Measurements from ENCODE around the gene SPATA13.

SPATA13 gene

DNA sequence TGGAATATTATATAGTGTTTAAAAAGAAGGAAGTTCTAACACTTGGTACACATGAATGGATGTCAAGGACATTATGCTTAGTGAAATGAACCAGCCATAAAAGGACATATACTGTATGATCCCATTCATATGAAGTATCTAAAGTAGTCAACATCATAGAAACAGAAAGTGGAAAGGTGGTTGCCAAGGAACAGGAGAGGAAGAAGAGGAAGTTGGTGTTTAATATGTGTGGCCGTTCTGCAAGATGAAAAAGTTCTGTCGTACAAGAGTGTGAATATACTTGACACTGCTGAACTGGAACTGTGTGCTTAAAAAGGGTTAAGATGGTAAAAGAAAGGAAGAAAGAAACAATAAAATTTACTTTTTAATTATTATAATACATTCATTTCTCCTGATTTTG is 115.8 kb downstream of the SPATA13 start:
- TF ChIP-seq, protein P1, sequence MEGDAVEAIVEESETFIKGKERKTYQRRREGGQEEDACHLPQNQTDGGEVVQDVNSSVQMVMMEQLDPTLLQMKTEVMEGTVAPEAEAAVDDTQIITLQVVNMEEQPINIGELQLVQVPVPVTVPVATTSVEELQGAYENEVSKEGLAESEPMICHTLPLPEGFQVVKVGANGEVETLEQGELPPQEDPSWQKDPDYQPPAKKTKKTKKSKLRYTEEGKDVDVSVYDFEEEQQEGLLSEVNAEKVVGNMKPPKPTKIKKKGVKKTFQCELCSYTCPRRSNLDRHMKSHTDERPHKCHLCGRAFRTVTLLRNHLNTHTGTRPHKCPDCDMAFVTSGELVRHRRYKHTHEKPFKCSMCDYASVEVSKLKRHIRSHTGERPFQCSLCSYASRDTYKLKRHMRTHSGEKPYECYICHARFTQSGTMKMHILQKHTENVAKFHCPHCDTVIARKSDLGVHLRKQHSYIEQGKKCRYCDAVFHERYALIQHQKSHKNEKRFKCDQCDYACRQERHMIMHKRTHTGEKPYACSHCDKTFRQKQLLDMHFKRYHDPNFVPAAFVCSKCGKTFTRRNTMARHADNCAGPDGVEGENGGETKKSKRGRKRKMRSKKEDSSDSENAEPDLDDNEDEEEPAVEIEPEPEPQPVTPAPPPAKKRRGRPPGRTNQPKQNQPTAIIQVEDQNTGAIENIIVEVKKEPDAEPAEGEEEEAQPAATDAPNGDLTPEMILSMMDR (conservative IDR thresholded peaks at IDR 0.05) = no peak
- no peak overlapping the region for H3K27ac ChIP-seq

DNA sequence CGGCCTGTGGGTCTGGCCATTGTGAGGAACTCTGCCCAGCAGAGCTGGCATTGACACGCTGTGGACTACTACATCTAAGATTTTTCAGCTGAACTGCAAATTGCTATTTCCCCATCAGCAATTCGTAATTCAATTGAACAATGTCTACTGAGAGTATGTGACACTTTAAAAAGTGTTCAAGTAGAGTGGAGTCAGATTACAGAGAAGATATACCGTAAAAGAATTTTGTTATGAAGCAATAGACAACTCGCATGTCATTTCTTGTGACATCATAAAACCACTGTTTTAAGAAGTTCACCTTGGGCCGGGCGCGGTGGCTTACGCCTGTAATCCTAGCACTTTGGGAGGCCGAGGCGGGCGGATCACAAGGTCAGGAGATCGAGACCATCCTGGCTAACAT is 116.3 kb downstream of the SPATA13 start:
- H3K27ac ChIP-seq = no peak overlapping the region
- TF ChIP-seq, protein P1 (conservative IDR thresholded peaks at IDR 0.05) = no peak

DNA sequence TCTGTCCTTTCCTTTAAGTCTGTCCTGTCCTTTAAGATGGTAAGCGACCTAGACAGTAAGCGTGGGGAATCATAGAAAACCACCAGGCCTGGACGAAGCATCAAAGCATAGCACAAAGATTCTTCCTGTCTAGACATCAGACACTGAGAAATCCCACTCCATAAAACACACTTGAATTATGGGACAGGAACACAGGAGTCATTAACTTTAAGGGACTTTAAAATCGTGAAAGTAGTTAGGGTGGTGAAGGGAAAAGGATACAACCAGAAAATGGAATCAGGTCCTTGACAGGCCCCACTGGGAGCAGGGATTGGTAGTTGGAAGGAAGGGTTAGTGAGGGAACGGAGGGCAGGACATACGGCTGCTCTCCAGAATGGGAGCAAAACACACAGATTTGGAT is 117.2 kb downstream of the SPATA13 start:
- TF ChIP-seq, protein P1 (conservative IDR thresholded peaks at IDR 0.05) = no peak
- no peak overlapping the region for H3K27ac ChIP-seq

DNA sequence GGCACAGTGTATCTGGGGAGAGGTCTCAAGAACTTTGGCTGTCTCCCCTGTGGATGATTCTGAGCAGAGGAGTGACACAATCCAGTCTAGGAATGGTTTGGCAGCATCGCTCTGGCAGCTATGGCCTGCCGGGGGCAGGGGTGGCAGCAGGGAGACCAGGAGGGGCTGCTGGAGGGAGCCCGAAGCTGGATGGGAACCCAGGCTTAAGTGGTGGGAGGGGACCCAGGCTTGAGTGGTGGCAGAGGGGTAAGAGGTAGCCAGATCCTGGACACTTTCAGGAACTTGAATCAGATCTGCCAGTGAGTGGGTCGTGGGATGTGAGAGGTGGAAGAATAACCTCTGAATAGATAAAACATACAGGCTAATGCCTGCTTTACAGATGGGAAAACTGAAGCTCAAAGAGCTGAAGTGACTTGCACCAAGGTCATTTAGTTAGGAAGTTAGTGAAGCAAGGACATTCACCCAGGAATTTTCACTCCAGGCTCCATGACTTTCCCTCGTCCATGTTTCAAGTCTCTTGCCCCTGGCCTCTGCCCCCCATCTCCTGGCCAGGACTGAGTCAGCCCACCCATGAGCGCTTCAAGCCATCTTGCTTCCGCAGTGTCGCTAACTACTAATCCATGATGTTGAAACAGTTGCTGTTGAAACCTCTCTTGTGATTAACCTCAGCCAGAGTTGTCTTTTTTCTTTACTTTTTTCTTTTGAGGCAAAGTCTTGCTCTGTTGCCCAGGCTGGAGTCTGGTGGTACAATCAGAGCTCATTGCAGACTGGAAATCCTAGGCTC is 119.0 kb downstream of the SPATA13 start:
- no peak overlapping the region for H3K27ac ChIP-seq
- TF ChIP-seq, protein P1 (conservative IDR thresholded peaks at IDR 0.05) = no peak

DNA sequence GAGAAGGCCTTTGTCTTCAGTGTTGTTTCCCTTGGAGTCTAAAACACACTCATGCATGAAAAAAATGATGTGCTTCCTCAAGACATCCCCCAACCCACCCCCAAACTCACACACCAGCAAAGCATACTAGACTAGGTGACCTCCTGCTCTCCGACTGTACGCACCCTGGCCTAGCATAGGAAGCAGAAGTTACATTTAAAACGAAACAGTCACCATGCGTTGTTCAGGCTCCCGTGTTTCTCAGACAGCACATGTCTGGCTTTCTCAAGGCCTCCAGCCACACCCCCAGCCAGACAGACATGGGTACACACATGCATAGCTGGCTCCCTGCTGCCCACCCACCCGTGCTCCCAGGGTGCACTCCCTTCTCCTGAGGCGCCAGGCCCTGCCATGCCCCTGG is 120.2 kb downstream of the SPATA13 start:
- H3K27ac ChIP-seq = no peak overlapping the region
- TF ChIP-seq, protein P1 (conservative IDR thresholded peaks at IDR 0.05) = no peak

DNA sequence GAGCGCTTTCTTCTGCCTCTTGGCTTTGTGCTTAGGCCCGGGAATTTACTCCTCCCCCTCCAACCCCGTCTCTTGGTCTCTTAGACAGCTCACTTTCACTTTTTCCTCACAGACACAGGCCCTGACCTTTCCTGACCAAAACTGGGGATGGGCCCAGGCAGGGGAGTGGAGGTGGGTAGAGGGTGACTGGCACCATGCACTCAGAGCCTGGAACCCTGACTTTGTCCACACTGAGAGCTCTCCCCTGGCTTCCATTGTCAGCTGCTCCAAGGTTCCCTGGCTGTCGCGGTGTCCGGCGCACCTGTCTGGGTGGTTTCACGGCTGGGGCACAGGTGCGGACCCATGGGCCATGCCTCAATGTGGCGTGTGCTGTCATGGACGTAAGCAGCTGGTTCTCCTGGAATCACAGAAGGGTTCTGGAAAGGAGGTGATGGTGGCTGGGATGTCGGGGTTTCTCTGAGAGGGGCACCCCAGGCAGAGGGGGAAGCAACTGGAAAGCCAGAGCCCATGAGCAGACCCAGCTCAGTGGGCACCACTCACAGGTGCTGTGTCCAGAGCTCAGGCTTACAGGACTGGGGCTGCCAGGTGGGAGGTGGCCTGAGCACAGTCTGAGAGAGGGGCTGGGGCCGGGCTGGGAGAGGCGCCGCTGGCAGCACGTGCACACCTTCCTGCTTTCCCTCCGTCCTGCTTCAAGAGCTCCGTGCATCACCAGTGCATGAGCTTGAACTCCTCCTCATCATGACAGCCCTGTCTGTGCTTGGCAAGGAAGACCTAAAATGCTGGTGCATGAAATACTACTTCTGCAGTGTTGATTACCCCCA is 120.9 kb downstream of the SPATA13 start:
- TF ChIP-seq, protein P1 (conservative IDR thresholded peaks at IDR 0.05) = no peak
- H3K27ac ChIP-seq = no peak overlapping the region

DNA sequence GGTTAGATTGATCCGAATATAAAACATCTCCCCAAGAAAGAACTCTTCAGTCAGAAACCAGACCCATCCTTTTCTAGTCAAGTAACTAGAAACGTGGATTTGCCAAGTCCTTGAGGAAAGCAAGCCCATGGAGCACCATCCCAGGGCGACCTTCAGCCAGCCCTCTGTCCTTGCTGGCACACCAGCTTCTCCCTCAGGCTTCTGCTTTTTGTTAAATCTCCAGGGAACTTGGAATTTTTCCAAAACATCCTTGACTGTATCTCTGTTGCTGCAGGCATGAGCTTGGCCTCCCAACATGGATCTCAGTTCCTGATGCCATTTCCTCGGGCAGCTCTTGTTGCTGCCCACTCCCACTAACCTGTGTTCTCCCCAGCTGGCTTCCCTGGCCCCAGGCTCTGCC is 121.7 kb downstream of the SPATA13 start:
- H3K27ac ChIP-seq = no peak overlapping the region
- TF ChIP-seq, protein P1 (conservative IDR thresholded peaks at IDR 0.05) = no peak
